PC-3 (cell line): ENCODE results near the gene VAT1. TPM values are rescaled to one million over a fixed set of nuclear protein-coding genes. Genes with fewer than 3 reads are reported as not detected.
"Not testable (repeated sequence)": the region's sequence is repeated elsewhere in the genome, so short reads cannot be mapped to it uniquely, and the experiment has no call there.

ENCODE experiments used
- ATAC-seq: fragments of 200-7000 bp; cut with Tn5 transposase; 2 replicates; pipeline ENCODE4 v1.9.1; 2020; ENCODE audit warnings: mild to moderate bottlenecking, moderate library complexity
- BruUV-seq: library from RNA; stranded (reverse); fragments of 400-500 nt; replicated peaks from 2 replicates; lab custom pipeline; 2021; lab: Mats Ljungman, UMichigan
- CTCF ChIA-PET: fragments of 300-600 bp; sonication (Branson Sonifier 250); formaldehyde crosslinking; loops from one replicate; lab custom pipeline; 2022; ENCODE audit warnings: antibody characterized with exemption; lab: Charles Lee
- POLR2A ChIA-PET: fragments of 300-600 bp; sonication (Branson Sonifier 250); formaldehyde crosslinking; loops from one replicate; lab custom pipeline; 2022; ENCODE audit warnings: antibody characterized with exemption; ENCODE audit not compliant: unreplicated experiment; lab: Charles Lee
- DNase-seq: peaks from one replicate; pipeline ENCODE4 v3.0.0-alpha.2; 2015
- H2AFZ ChIP-seq: fragments of 300-600 bp; sonication (generic); 2 replicates; pipeline ENCODE4 v1.6.0; 2016; ENCODE audit warnings: antibody characterized with exemption, low read length
- H3F3A ChIP-seq: fragments of 300-600 bp; sonication (generic); one replicate; pipeline ENCODE4 v1.6.0; 2017; ENCODE audit warnings: antibody characterized with exemption, low read length, control low read depth, mild to moderate bottlenecking; ENCODE audit not compliant: unreplicated experiment
- H3K27ac ChIP-seq: fragments of 300-600 bp; sonication (generic); 2 replicates; pipeline ENCODE4 v1.5.1; 2016; ENCODE audit warnings: mild to moderate bottlenecking, low read length
- H3K27me3 ChIP-seq: fragments of 300-600 bp; sonication (generic); 2 replicates; pipeline ENCODE4 v1.6.1; 2016; ENCODE audit warnings: low read length, mixed read lengths
- H3K36me3 ChIP-seq: fragments of 300-600 bp; sonication (generic); 2 replicates; pipeline ENCODE4 v1.6.1; 2016; ENCODE audit warnings: low read depth, mixed run types, low read length, mixed read lengths
- H3K4me1 ChIP-seq: fragments of 300-600 bp; sonication (generic); 2 replicates; pipeline ENCODE4 v1.5.1; 2016; ENCODE audit warnings: low read length; ENCODE audit not compliant: insufficient read depth
- H3K4me2 ChIP-seq: fragments of 300-600 bp; sonication (generic); 2 replicates; pipeline ENCODE4 v1.6.0; 2016; ENCODE audit warnings: low read length
- H3K4me3 ChIP-seq: fragments of 300-600 bp; sonication (generic); 2 replicates; pipeline ENCODE4 v1.5.1; 2016; ENCODE audit warnings: mild to moderate bottlenecking, low read length, mixed read lengths
- H3K79me2 ChIP-seq: fragments of 300-600 bp; sonication (generic); 2 replicates; pipeline ENCODE4 v1.6.1; 2017; ENCODE audit warnings: low read length, mixed read lengths
- H3K9ac ChIP-seq: fragments of 300-600 bp; sonication (generic); 2 replicates; pipeline ENCODE4 v1.6.0; 2016; ENCODE audit warnings: mild to moderate bottlenecking, low read length
- H3K9me2 ChIP-seq: fragments of 300-600 bp; sonication (generic); replicated peaks from 2 replicates; pipeline ENCODE4 v1.6.1; 2016; ENCODE audit warnings: mixed run types, low read length, mixed read lengths
- H3K9me3 ChIP-seq: fragments of 300-600 bp; sonication (generic); 2 replicates; pipeline ENCODE4 v1.6.1; 2016; ENCODE audit warnings: low read length, mixed read lengths
- H4K20me1 ChIP-seq: fragments of 300-600 bp; sonication (generic); 2 replicates; pipeline ENCODE4 v1.6.1; 2016; ENCODE audit warnings: low read length, mixed read lengths
- EZH2 ChIP-seq: fragments of 300-600 bp; sonication (generic); IDR thresholded peaks from one replicate; pipeline ENCODE4 v1.6.1; 2017; ENCODE audit warnings: antibody characterized with exemption, mild to moderate bottlenecking, low read length; ENCODE audit not compliant: unreplicated experiment
- EZH2phosphoT487 ChIP-seq: fragments of 300-600 bp; sonication (generic); IDR thresholded peaks from 2 replicates; pipeline ENCODE4 v1.6.1; 2018; ENCODE audit warnings: mild to moderate bottlenecking, antibody characterized with exemption, low read length, borderline replicate concordance
- intact Hi-C: fragments of 100-400 bp; cut with micrococcal nuclease; formaldehyde crosslinking; loops from 2 replicates; pipeline ENCODE4 v1.9.0; 2023
- total RNA-seq: library from RNA; depleted of rRNA; stranded (reverse); fragments of >200 nt; gene quantifications from 2 replicates; pipeline ENCODE4 v1.2.3, GENCODE V29; 2014
- TF ChIP-seq, protein P1 (sequence below): fragments of 300-600 bp; sonication (generic); conservative IDR thresholded peaks from 2 replicates; pipeline ENCODE4 v1.5.1; 2017; ENCODE audit warnings: antibody characterized with exemption, low read depth, mild to moderate bottlenecking, low read length

VAT1 gene
- total RNA-seq, 1 experiment from 2014 or later = 68.1 TPM

DNA sequence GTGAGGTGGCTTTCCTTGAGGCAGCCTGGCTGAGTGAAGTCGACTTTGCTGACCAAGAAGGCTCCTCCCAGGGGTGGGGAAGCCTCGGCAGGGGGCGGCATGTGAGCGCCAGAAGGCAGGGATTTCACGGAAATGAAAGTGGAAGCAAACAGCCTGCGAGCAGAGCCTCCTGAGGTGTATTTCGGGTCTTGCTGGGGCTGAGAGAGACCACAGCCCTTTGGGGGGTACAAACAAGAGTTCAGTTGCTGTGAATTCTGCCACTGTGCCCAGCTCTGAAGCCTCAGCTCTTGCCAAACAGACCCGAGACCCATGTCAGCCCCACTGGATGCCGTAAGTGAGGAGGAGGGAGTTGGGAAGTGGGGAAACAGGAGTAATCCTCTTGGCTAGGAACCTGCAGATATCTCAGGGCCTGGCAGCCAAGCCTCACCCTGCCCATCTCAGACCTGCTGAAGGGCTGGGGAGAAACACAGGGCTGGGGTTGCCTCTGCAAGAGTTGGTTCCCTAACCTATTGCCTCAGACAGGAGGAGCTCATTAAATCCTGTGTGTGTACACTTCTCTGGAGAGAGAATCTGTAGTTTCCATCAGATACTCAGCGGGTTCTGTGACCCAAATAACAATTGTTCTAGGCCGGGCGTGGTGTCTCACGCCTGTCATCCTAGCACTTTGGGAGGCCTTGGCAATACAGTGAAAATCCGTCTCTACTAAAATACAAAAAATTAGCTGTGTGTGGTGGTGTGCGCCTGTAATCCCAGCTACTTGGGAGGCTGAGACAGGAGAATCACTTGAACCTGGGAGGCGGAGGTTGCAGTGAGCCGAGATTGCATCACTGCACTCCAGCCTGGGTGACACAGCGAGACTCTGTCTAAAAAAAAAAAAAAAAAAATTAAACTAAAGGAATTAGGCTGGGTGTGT, 15.3 kb downstream of the VAT1 start, which contains the start of gene IFI35:
Gene IFI35, plus strand, starts transcription at position 146 of the 913 bp plus-strand sequence. Its CDS starts 164 bp downstream, at position 310.
- H3K36me3 ChIP-seq = peaks cover 13% of the 10 kb centered on the region
- TSS peak; percentile 82 for BruUV-seq

DNA sequence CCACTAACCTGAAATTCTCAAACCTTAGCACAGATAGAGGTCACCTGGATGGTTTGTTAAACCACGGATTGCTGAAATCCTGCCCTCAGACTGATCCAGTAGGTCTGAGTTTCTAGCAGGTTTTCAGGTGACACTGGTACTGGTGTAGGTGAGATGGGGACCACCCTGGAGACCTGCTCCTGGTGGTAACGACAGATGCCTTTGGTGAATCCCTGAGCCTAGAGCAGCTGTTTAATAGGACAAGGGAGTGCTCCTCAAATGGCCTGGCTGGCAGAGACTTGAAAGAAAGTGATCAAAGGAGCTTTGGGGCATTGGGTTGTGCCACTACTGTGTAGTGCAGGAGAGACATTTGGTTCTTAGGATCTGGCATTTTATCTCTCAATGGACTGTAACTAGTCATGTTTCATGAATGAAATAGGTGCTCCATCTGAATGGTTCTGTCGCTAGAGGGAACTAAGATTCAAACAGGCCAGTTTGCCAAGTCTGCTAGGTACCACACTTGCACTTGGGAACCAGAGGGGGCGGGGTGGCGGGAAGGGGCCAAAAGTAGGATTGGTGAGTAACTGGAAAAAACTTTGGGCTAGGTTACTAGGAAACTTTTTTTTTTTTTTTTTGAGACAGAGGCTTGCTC, 18.5 kb downstream of the VAT1 start:
- intact Hi-C loops = no loop called here
- Histone ChIP-seq H3K9ac (no peak overlapping the region), H3K4me1 (peaks cover 37% of the 10 kb centered on the region), H3K27ac (peak overlapping the region; percentile 47), H4K20me1 (peaks cover 16% of the 10 kb centered on the region; the same call in 1 of the 2 replicates), H2AFZ (no peak overlapping the region), H3K79me2 (peaks cover 23% of the 10 kb centered on the region), H3K9me3 (no peaks in the 10 kb centered on the region), H3K36me3 (peaks cover 28% of the 10 kb centered on the region), H3F3A (no peaks in the 10 kb centered on the region), H3K27me3 (no peaks in the 10 kb centered on the region), H3K4me2 (no peak overlapping the region), H3K4me3 (no peak overlapping the region), H3K9me2 (no peaks in the 10 kb centered on the region)
- TF ChIP-seq, protein P1, sequence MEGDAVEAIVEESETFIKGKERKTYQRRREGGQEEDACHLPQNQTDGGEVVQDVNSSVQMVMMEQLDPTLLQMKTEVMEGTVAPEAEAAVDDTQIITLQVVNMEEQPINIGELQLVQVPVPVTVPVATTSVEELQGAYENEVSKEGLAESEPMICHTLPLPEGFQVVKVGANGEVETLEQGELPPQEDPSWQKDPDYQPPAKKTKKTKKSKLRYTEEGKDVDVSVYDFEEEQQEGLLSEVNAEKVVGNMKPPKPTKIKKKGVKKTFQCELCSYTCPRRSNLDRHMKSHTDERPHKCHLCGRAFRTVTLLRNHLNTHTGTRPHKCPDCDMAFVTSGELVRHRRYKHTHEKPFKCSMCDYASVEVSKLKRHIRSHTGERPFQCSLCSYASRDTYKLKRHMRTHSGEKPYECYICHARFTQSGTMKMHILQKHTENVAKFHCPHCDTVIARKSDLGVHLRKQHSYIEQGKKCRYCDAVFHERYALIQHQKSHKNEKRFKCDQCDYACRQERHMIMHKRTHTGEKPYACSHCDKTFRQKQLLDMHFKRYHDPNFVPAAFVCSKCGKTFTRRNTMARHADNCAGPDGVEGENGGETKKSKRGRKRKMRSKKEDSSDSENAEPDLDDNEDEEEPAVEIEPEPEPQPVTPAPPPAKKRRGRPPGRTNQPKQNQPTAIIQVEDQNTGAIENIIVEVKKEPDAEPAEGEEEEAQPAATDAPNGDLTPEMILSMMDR = 0 out of 2 replicates have a peak, but pooled peaks have one; percentile 17
- no peak for TF ChIP-seq EZH2
- no peak for TF ChIP-seq EZH2phosphoT487
- BruUV-seq = no TSS peak
- POLR2A ChIA-PET = no interaction called here
- CTCF ChIA-PET = no interaction called here
- peak; percentile 67 for DNase-seq
- peak; percentile 23 for ATAC-seq

More for the DNA sequence above, 15.3 kb downstream of the VAT1 start, which contains the start of gene IFI35:
- ChIA-PET CTCF (interaction anchor here (0.6 to 1.2 kb wide), 2 partner anchors 17 to 42 kb away, joined by 4 to 10 read pairs; no protein-coding TSS in a partner anchor), POLR2A (interaction anchor here (0.7 kb wide), 1 partner anchor 540 kb away, joined by 3 read pairs; no protein-coding TSS in a partner anchor)
- Histone ChIP-seq H4K20me1 (no peaks in the 10 kb centered on the region), H3K9ac (peak within 1 kb of the TSS; percentile 79), H3K27me3 (no peaks in the 10 kb centered on the region), H2AFZ (peak within 1 kb of the TSS; percentile 71), H3K27ac (peak within 1 kb of the TSS; percentile 86), H3K9me2 (no peaks in the 10 kb centered on the region), H3K4me2 (peak within 1 kb of the TSS; percentile 84), H3K9me3 (no peaks in the 10 kb centered on the region), H3K79me2 (no peaks in the 10 kb centered on the region; the same call in 1 of the 2 replicates), H3K4me3 (peak within 1 kb of the TSS; percentile 77), H3K4me1 (peaks cover 26% of the 10 kb centered on the region), H3F3A (no peaks in the 10 kb centered on the region)
- DNase-seq = peak; percentile 60
- TF ChIP-seq EZH2phosphoT487 = no peak
- TF ChIP-seq EZH2 = no peak
- TF ChIP-seq, protein P1 = peak; percentile 46; the same call in 1 of the 2 replicates
- peak; percentile 72 for ATAC-seq
- intact Hi-C loops = no loop called here

DNA sequence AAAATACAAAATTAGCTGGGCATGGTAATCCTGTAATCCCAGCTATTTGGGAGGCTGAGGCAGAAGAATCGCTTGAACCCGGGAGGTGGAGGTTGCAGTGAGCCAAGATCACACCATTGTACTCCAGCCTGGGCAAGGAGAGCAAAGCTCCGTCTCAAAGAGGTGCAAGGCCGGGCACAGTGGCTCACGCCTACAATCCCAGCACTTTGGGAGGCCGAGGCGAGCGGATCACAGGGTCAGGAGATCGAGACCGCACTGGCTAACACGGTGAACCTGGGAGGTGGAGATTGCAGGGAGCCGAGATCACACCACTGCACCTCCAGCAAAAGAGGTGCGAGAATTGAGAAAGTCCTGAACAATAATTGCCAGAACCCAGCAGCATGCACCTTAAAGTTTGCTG, 21.3 kb downstream of the VAT1 start:
- H3K27ac ChIP-seq, H3K9me3 ChIP-seq, H3K27me3 ChIP-seq, H3K4me3 ChIP-seq, CTCF ChIA-PET, DNase-seq, H3K9me2 ChIP-seq, H3F3A ChIP-seq, ATAC-seq, POLR2A ChIA-PET, BruUV-seq, H2AFZ ChIP-seq, intact Hi-C loops, H3K9ac ChIP-seq: not testable (repeated sequence)
- Histone ChIP-seq H3K4me2 (peak overlapping the region; percentile 22; the same call in 1 of the 2 replicates), H3K79me2 (peaks cover 27% of the 10 kb centered on the region), H3K36me3 (peaks cover 28% of the 10 kb centered on the region), H4K20me1 (peaks cover 16% of the 10 kb centered on the region; the same call in 1 of the 2 replicates), H3K4me1 (peaks cover 41% of the 10 kb centered on the region)
